ENCODE measurements around the gene SNRNP25. TPM values are rescaled to one million over a fixed set of nuclear protein-coding genes. Genes with fewer than 3 reads are reported as not detected.

The SNRNP25 gene
- polyA plus RNA-seq, 4 donors = 42.9 to 54.2 (median 45.5) TPM

GRCh38 chr16:75580-76501 is 22.2 kb downstream of the SNRNP25 start:
- no peak for DNase-seq (ENCODE audit: low read depth in 4 of 4, low spot score in 2 of 4)

GRCh38 chr16:76535-77272 is 23.1 kb downstream of the SNRNP25 start:
- DNase-seq (ENCODE audit: low read depth in 4 of 4, low spot score in 2 of 4) = no peak

- no peak for DNase-seq (ENCODE audit: low read depth in 4 of 4, low spot score in 2 of 4)
Observed at GRCh38 chr16:77273-77806, 23.7 kb downstream of the SNRNP25 start.

- DNase-seq (ENCODE audit: low read depth in 4 of 4, low spot score in 2 of 4) = peak in 1 of 4 donors; percentile 81
Observed at GRCh38 chr16:77807-78443, 24.3 kb downstream of the SNRNP25 start, which contains the start of gene MPG. Gene MPG, plus strand, starts transcription at chr16:78225. Its CDS starts 85 bp downstream, at chr16:78310.

GRCh38 chr16:78444-79150 is 25.0 kb downstream of the SNRNP25 start:
- DNase-seq (ENCODE audit: low read depth in 4 of 4, low spot score in 2 of 4) = no peak

- DNase-seq (ENCODE audit: low read depth in 4 of 4, low spot score in 2 of 4) = no peak
Observed at GRCh38 chr16:79151-80054, 25.8 kb downstream of the SNRNP25 start.

- DNase-seq (ENCODE audit: low read depth in 4 of 4, low spot score in 2 of 4) = no peak
Observed at GRCh38 chr16:83060-83603, 29.5 kb downstream of the SNRNP25 start.

GRCh38 chr16:83781-84615 is 30.4 kb downstream of the SNRNP25 start:
- DNase-seq (ENCODE audit: low read depth in 4 of 4, low spot score in 2 of 4) = no peak

- no peak for DNase-seq (ENCODE audit: low read depth in 4 of 4, low spot score in 2 of 4)
Observed at GRCh38 chr16:84718-85406, 31.2 kb downstream of the SNRNP25 start.

GRCh38 chr16:85407-85782 is 31.8 kb downstream of the SNRNP25 start:
- DNase-seq (ENCODE audit: low read depth in 4 of 4, low spot score in 2 of 4) = no peak

- DNase-seq (ENCODE audit: low read depth in 4 of 4, low spot score in 2 of 4) = no peak
Observed at GRCh38 chr16:85865-86264, 32.2 kb downstream of the SNRNP25 start.

- no peak for DNase-seq (ENCODE audit: low read depth in 4 of 4, low spot score in 2 of 4)
Observed at GRCh38 chr16:86483-86952, 32.9 kb downstream of the SNRNP25 start.

- DNase-seq (ENCODE audit: low read depth in 4 of 4, low spot score in 2 of 4) = no peak
Observed at GRCh38 chr16:88613-89012, 35.0 kb downstream of the SNRNP25 start.

GRCh38 chr16:89391-90302 is 36.0 kb downstream of the SNRNP25 start:
- DNase-seq (ENCODE audit: low read depth in 4 of 4, low spot score in 2 of 4) = no peak

GRCh38 chr16:91484-91883 is 37.9 kb downstream of the SNRNP25 start:
- no peak for DNase-seq (ENCODE audit: low read depth in 4 of 4, low spot score in 2 of 4)
